HG03196 (cell line): ENCODE data around the gene CFAP161.
A peak's percentile ranks its signal among the peaks of the same experiment; 100 is the strongest.
"Not testable (repeated sequence)": the region's sequence is repeated elsewhere in the genome, so short reads cannot be mapped to it uniquely, and the experiment has no call there.

Experiments
- ATAC-seq: cut with Tn5 transposase; IDR thresholded peaks from one replicate; pipeline ENCODE4 v1.9.1; 2021; ENCODE audit not compliant: unreplicated experiment

The CFAP161 gene

GRCh38 chr15:81106560-81106959 is 27.5 kb upstream of the CFAP161 start:
- no peak for ATAC-seq

DNA sequence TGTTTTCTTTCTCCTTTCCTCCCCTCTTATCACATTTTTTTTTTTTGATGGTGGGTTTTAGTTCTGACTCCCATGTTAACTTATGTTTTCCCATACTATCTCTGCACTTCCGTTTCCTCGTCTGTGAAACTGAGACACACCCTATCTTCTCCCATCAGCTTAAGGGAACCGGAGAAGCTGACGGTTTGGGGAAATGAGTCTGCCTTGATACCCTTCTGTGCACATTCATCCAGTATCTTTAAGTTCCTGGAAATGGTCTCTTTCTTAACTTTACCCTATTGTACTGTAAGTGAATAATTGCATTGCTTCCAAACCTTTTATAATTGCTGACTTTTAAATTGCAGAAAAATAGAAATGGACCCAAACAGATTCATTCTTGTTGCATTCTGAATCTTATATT is 26.2 kb upstream of the CFAP161 start:
- no peak for ATAC-seq

GRCh38 chr15:81108427-81108826 is 25.6 kb upstream of the CFAP161 start:
- no peak for ATAC-seq

DNA sequence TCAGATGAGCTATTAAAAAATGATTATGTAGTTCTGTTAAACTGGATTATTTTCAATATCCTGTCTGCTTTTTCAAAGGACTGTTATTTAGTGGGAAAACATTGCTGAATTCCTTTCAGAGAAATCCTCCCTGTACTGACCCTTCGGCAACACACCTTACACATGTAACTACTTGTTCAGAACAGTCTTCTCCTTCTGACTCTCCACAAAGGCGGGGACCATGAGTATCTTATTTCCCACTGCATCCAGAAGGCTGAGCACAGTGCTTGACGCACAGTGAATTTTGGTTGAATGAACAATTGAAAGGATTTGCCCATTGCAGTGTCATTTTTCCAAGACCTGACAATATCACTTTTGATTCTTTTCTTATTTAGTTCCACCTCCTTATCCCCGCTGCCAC is 23.1 kb upstream of the CFAP161 start:
- no peak for ATAC-seq

- peak; percentile 90 for ATAC-seq
Measured at GRCh38 chr15:81111510-81112470, 22.3 kb upstream of the CFAP161 start.

DNA sequence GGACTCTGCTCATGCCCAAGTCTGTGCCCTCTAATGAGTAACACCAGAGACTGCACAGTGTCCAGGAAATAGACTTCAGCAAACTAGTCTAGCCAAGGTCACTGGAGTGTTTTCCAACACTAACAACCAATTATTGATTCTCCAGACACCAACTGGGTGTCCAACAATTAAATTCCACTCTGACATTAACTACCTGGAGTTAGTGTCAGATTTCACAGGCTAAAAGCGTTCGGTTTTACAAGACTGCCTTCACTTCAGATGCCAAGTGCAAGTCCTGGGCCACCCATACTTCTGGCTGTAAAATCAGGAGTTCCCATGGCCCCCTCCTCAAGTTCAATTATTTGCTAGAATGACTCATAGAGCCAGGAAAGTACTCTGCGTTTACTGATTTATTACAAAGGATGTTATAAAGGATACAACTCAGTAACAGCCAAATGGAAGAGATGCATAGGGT is 20.8 kb upstream of the CFAP161 start:
- ATAC-seq = no peak

- ATAC-seq = no peak
Measured at GRCh38 chr15:81113861-81114291, 20.2 kb upstream of the CFAP161 start.

- ATAC-seq = no peak
Measured at GRCh38 chr15:81115054-81115939, 18.8 kb upstream of the CFAP161 start.

DNA sequence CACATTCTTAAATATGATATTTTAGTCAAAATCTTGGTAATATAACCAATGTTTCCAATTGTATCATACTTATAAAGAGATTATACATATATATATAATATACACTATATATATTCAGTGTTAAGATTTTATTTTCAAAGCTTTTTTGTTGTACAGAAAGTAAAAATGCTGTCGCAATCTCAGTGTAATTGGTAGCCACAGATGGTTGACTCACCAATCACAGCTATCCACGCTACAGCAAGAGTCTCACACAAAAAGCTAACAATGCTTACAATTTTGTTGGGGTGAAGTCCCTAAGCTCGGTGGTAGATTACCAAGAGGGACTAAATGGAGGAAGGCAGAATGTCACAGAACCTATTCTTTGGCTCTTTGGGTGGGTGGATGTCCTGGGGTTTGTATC is 16.9 kb upstream of the CFAP161 start:
- no peak for ATAC-seq

DNA sequence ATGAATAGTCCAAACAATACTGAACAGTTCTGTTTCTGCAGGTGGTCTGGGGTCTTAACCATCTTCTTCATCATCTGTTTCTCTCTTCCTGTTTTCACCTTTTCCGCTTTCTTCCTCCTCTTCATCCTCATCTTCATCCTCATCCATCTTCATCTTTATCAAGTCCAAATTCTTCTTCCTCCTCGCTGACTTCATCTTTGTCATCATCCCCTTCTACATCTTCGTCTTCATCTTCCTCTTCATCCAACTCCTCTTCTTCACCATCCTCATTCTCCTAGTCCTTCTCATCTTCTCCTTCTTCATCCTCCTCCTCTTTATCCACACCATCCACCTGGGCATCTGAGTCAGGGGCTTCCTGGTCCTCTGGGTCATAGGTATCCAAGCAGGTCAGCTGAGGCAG is 16.5 kb upstream of the CFAP161 start:
- ATAC-seq = no peak

- ATAC-seq = no peak
Measured at GRCh38 chr15:81118361-81118760, 15.7 kb upstream of the CFAP161 start.

DNA sequence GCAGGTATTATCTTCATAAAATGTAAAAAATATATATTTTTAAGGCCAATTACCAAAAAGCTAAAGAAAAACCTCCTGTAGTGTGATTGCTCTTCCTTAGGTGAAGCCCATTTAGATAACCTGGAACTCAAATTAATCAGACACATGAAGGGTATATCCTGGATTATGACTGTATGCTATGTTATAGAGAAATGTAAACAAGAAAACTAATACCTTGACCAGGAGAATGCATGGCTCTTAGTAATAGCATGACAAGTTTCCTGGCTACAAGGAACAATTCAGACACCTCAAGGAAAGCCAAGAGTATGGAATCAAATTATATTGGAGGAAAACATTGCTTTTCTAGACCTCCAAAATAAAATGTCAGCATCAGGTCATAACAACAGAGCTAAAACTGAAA is 14.0 kb upstream of the CFAP161 start:
- no peak for ATAC-seq

- ATAC-seq = no peak
Measured at GRCh38 chr15:81126892-81127291, 7.2 kb upstream of the CFAP161 start.

GRCh38 chr15:81141478-81141877 is 7.4 kb downstream of the CFAP161 start:
- not testable (repeated sequence) for ATAC-seq

DNA sequence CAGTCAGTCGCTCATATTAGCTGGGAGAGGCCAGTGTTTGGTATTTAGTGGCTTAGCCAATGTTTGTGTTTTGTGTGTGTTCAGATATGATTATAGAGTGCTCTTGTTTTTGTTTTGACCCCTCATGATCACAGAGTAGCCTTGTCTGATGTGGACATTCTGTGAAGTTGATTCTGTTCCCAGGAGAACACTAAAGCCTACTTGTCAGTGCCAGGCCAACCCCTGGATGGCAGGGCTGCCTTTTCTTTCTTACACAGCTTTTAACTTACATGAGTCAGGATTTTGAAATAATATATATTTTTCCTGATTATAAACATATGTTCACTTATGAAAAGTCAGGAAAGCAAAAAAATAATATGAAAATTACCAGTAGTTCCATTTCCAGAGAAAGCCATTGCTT is 11.9 kb downstream of the CFAP161 start:
- ATAC-seq = no peak

DNA sequence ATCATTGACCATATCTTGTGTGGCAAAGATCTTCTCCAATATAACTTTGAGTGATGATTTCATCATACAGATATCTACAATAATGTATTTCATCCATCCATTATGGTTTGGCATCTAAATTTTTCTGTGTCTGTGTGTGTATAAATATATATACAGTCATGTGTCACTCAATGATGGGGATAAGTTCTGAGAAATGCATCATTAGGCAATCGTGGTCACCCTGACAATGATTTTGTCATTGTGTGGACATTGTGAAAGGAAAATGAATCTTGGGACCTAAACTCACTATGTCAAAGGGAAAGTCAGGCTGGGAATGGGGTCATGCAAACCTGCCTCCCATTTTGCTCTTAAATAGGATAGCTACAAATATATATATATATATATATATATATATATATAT is 12.4 kb downstream of the CFAP161 start:
- no peak for ATAC-seq

DNA sequence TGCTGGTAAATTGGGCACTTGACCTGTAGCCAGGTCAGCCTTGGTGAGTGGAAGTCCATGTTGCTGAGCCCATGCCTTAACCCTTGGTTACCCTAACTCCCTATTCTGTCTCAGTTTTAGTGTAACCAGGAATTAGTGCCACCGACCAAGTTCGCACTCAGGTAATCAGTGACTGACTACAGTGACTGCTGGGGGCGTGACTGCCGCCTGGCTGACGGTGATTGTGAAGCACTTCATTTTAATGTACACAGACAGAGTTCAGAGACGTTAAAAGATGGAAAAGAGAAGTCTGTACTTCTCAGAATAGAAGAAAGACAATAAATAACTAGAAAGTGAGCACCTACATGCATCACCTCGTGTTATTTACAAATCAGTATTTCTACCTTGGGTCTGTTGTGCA is 17.3 kb downstream of the CFAP161 start:
- no peak for ATAC-seq

DNA sequence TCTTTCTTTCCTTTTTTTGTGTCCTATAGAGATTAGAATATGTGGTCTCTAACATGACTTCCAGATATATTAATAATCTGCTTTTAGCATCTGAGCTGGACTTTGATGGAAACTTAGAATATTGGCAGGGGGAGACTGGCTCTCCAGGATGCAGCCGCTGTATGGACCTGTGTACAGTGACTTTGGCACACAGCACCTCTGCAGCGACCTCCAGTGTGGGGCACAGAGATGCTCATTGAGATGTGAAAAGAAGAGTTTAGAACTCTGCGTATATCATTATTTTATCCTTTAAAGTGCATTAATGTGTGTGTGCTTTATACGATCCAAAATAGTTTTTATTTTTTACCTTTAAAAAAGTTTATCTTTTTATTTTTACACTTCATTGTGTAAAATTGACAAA is 18.3 kb downstream of the CFAP161 start:
- ATAC-seq = no peak

DNA sequence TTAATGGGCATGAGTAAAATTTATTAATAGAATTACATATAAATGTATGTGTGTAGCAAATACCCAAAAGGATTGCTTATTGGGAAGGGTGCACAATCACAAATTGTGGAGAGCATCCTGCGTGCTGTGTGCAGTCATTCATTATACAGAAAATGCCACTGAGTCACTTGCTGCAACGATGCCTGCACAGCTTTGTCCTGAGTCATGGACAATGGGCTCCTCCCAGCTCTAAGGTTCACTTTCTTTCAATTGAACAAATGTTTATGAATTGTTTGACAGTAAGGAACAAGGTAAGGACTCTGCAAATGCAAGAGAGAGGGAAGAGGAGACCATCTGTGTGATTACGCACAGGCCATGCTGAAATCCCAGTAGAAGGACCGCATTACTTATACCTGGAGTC is 18.7 kb downstream of the CFAP161 start:
- no peak for ATAC-seq

DNA sequence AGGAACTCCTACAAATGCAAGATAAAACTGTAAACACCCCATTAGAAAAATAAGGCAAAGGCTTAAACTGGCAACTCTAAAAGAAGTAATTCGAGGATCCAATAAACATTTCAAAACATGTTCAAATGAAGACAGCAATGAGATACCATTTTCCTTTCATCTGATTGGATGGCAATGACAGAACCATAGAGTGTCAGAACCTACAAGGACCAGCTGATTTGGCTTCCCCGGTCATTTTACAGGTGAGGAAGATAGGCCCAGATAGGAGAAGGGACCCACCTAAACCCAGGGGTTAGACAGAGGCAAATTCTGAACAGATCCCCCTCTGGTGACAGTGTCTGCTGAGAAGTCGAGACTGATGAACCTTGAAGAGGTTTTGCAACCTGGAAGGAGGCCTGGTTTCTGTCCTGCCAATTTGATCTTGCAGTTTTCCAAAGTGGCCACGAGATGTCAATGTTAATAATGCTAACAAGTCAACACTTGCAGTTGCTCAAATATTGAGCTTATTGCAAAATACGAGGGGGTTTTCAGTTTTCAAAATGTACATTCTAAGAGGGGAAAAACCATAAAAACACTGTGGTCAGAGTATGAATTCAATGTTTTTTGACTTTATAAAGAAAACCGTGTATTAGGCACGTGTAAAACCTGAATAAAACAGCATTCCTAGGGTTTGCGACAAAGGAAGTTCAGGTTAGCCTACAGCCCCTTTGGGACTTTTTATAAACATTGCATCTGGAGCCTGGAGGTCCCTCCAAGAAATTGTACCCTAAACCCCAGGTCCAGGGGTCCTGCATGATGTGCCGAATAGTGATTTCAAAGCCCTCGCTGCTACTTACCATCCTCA is 21.5 kb downstream of the CFAP161 start:
- ATAC-seq = no peak

DNA sequence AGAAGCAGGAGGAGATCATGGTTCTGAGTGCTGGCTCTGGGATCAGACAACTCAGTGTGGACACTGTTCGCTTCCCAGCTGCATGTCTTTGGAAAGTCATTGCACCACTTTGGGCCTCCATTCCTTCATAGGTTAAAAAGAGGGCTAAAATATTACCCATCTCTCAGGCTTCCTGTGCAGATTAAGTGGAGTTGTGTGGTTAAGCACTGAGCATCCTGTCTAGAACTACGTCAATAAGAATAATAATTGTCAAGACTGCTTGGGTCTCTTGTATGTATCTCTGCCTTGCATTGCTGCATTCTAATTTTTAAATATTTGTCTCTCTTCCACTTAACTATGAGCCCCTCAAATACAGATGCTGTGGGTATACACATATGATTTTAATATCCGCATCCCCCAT is 22.3 kb downstream of the CFAP161 start:
- no peak for ATAC-seq
